Parathyroid adenoma (tissue), 2 donors: ENCODE data around the gene SLC16A4.

ENCODE experiments used
- H2AFZ ChIP-seq: fragments of 300-600 bp; sonication (generic); one replicate; pipeline ENCODE4 v1.7.0; 2017; ENCODE audit warnings: antibody characterized with exemption, mild to moderate bottlenecking
- H3K27ac ChIP-seq: fragments of 300-600 bp; sonication (generic); one replicate; pipeline ENCODE4 v1.7.0; 2017
- H3K27me3 ChIP-seq: fragments of 300-600 bp; sonication (generic); one replicate; pipeline ENCODE4 v1.7.0; 2017; ENCODE audit warnings: low read length; ENCODE audit not compliant: control insufficient read depth, insufficient read depth
- H3K36me3 ChIP-seq: fragments of 300-600 bp; sonication (generic); one replicate; pipeline ENCODE4 v1.7.0; 2017; ENCODE audit warnings: low read length; ENCODE audit not compliant: control insufficient read depth, insufficient read depth
- H3K4me1 ChIP-seq: fragments of 300-600 bp; sonication (generic); one replicate; pipeline ENCODE4 v1.7.0; 2017; ENCODE audit warnings: control low read depth
- H3K4me2 ChIP-seq: fragments of 300-600 bp; sonication (generic); one replicate; pipeline ENCODE4 v1.7.0; 2017; ENCODE audit warnings: low read length
- H3K4me3 ChIP-seq: fragments of 300-600 bp; sonication (generic); one replicate; pipeline ENCODE4 v1.7.0; 2017; ENCODE audit warnings: low read depth, low read length
- H3K79me2 ChIP-seq: fragments of 300-600 bp; sonication (generic); one replicate; pipeline ENCODE4 v1.7.0; 2017; ENCODE audit warnings: control low read depth
- H3K9ac ChIP-seq: fragments of 300-600 bp; sonication (generic); one replicate; pipeline ENCODE4 v1.7.0; 2017; ENCODE audit warnings: mild to moderate bottlenecking
- H3K9me3 ChIP-seq: fragments of 300-600 bp; sonication (generic); one replicate; pipeline ENCODE4 v1.7.0; 2017; ENCODE audit warnings: low read length; ENCODE audit not compliant: control insufficient read depth
- TF ChIP-seq, protein P1 (sequence below): fragments of 300-600 bp; sonication (generic); IDR thresholded peaks from one replicate; pipeline ENCODE4 v1.7.0; 2017; ENCODE audit warnings: antibody characterized with exemption, mild to moderate bottlenecking
- donor health status: primary hyperparathyroidism.

Gene SLC16A4

DNA sequence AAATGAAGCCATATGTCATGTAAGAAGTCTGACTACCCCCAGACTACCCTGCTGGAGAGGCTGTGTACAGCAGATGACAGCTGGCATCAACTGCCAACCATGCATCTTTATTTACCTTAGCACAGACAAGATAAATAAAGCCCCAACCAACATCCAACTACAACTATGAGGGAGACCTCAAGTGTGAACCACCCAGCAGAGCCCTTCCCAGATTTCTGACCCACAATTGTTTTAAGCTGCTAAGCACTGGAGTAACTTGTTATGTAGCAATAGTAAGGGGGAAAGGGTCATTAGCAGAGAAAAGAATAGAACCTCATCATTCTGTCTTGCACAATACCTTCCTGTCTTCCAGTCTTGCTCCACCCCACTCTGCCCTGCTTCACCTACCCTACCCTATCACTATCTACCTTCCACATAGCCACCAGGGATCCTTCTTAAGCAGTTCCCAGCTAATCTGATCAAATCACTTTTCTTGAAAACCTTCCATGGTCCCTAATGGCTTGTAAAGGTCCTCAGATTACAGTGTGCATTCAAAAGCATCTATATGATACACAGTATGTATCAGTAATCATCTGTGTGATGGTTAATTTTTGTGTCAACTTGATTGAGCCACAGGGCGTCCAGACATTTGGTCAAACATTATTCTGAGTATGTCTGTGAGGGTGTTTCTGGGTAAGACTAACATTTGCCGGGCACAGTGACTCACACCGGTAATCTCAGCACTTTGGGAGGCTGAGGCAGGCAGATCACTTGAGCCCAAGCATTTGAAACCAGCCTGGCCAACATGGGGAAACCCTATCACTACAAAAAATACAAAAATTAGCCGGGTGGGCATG lies 71.3 kb downstream of the SLC16A4 start:
- Histone ChIP-seq H3K27me3 (no peaks in the 10 kb centered on the region), H3K9me3 (no peaks in the 10 kb centered on the region), H3K27ac (no peak overlapping the region), H3K4me3 (no peak overlapping the region), H3K36me3 (no peaks in the 10 kb centered on the region), H2AFZ (no peak overlapping the region), H3K79me2 (no peaks in the 10 kb centered on the region), H3K9ac (no peak overlapping the region), H3K4me1 (no peaks in the 10 kb centered on the region), H3K4me2 (no peak overlapping the region)
- TF ChIP-seq, protein P1, sequence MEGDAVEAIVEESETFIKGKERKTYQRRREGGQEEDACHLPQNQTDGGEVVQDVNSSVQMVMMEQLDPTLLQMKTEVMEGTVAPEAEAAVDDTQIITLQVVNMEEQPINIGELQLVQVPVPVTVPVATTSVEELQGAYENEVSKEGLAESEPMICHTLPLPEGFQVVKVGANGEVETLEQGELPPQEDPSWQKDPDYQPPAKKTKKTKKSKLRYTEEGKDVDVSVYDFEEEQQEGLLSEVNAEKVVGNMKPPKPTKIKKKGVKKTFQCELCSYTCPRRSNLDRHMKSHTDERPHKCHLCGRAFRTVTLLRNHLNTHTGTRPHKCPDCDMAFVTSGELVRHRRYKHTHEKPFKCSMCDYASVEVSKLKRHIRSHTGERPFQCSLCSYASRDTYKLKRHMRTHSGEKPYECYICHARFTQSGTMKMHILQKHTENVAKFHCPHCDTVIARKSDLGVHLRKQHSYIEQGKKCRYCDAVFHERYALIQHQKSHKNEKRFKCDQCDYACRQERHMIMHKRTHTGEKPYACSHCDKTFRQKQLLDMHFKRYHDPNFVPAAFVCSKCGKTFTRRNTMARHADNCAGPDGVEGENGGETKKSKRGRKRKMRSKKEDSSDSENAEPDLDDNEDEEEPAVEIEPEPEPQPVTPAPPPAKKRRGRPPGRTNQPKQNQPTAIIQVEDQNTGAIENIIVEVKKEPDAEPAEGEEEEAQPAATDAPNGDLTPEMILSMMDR = no peak

DNA sequence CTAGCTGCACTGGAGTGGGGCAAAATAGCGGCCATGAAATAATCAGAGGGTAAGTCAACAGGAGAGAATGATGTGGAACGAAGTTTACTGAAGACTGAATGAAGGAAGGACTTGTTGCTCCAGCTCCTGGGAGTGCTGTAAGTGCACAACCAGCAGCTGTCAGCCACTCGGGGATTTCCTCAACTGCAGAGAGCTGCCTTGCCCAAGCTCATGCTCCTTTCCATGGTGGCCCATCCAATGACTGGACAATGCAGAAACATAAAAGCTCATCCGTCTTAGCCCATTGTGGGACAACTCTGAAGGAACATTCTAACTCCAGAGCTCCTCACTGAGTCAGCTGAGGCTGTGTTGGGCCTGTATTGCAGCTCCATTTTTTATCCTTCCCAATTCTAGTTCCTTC lies 72.8 kb downstream of the SLC16A4 start:
- TF ChIP-seq, protein P1 = no peak
- Histone ChIP-seq H3K4me2 (no peak overlapping the region), H3K9me3 (no peaks in the 10 kb centered on the region), H3K27ac (no peak overlapping the region), H3K9ac (no peak overlapping the region), H3K4me3 (no peak overlapping the region), H3K4me1 (no peaks in the 10 kb centered on the region), H3K36me3 (no peaks in the 10 kb centered on the region), H2AFZ (no peak overlapping the region), H3K79me2 (no peaks in the 10 kb centered on the region), H3K27me3 (no peaks in the 10 kb centered on the region)

DNA sequence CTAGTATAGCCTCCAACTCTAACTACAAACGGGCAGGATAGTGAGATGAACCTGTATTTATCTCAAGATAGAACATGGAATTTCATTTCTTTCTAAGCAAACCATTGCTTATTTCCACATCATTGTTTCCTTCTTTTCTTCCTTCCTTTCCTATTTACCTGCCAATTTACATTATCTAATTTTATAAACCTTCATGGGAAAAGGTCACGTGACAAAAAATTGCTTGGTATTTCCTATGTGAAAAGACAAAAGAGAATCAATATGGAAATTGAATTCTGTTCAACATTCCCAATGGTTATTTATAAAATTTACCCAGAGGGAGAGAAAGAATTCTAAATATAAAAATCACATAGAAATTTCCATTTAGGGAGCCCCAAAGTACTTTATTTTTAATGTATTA lies 74.1 kb downstream of the SLC16A4 start:
- Histone ChIP-seq H3K4me1 (no peaks in the 10 kb centered on the region), H3K36me3 (no peaks in the 10 kb centered on the region), H3K79me2 (no peaks in the 10 kb centered on the region), H3K27ac (no peak overlapping the region), H3K4me3 (no peak overlapping the region), H3K9me3 (no peaks in the 10 kb centered on the region), H3K27me3 (no peaks in the 10 kb centered on the region), H3K9ac (no peak overlapping the region), H2AFZ (no peak overlapping the region), H3K4me2 (no peak overlapping the region)
- TF ChIP-seq, protein P1 = no peak
